ENCODE measurements around the gene LEUTX. TPM values are rescaled to one million over a fixed set of nuclear protein-coding genes. Genes with fewer than 3 reads are reported as not detected.
A peak's percentile ranks its signal among the peaks of the same experiment; 100 is the strongest.

LEUTX gene
- total RNA-seq, 1 donor from 2014 or later: not detected

GRCh38 chr19:39814595-39814994 is 35.9 kb downstream of the LEUTX start:
- intact Hi-C loops (cut with DNase I): loop anchor here (10.0 kb wide), 1 partner anchor 160 kb away; the partner anchor contains the start of gene PSMC4
- ATAC-seq (ENCODE audit: poor library complexity) (no peak), DNase-seq (no peak)

- DNase-seq (no peak), ATAC-seq (ENCODE audit: poor library complexity) (peak; percentile 86)
- intact Hi-C loops (cut with DNase I): loop anchor here (10.0 kb wide), 1 partner anchor 158 kb away; the partner anchor contains the start of gene PSMC4
Observed at GRCh38 chr19:39816287-39817048, 37.8 kb downstream of the LEUTX start.

GRCh38 chr19:39817888-39818561 is 39.4 kb downstream of the LEUTX start:
- no peak for DNase-seq
- intact Hi-C loops (cut with DNase I): loop anchor here (10.0 kb wide), 1 partner anchor 157 kb away; the partner anchor contains the start of gene PSMC4

GRCh38 chr19:39818626-39819097 is 40.0 kb downstream of the LEUTX start:
- intact Hi-C loops (cut with DNase I): loop anchor here (10.0 kb wide), 1 partner anchor 156 kb away; the partner anchor contains the start of gene PSMC4
- no peak for ATAC-seq (ENCODE audit: poor library complexity)

More at GRCh38 chr19:39817888-39818561, 39.4 kb downstream of the LEUTX start:
- no peak for ATAC-seq (ENCODE audit: poor library complexity)

GRCh38 chr19:39819786-39820185 is 41.1 kb downstream of the LEUTX start:
- ATAC-seq (ENCODE audit: poor library complexity) (no peak), DNase-seq (no peak)
- intact Hi-C loops (cut with DNase I): loop anchor here (10.0 kb wide), 1 partner anchor 155 kb away; the partner anchor contains the start of gene PSMC4

More at GRCh38 chr19:39818626-39819097, 40.0 kb downstream of the LEUTX start:
- no peak for DNase-seq

GRCh38 chr19:39820696-39821095 is 42.0 kb downstream of the LEUTX start:
- DNase-seq (no peak), ATAC-seq (ENCODE audit: poor library complexity) (no peak)
- intact Hi-C loops (cut with DNase I): no loop called here

GRCh38 chr19:39823686-39824085 is 45.0 kb downstream of the LEUTX start:
- no peak for DNase-seq
- intact Hi-C loops (cut with DNase I): no loop called here
- ATAC-seq (ENCODE audit: poor library complexity): peak; percentile 11

GRCh38 chr19:39824143-39825092 is 45.8 kb downstream of the LEUTX start:
- peak; percentile 90 for DNase-seq
- intact Hi-C loops (cut with DNase I): no loop called here
- peak; percentile 96 for ATAC-seq (ENCODE audit: poor library complexity)

- intact Hi-C loops (cut with DNase I): no loop called here
- DNase-seq: no peak
- ATAC-seq (ENCODE audit: poor library complexity): peak; percentile 1
Observed at GRCh38 chr19:39825093-39825463, 46.4 kb downstream of the LEUTX start.

- ATAC-seq (ENCODE audit: poor library complexity): no peak
- intact Hi-C loops (cut with DNase I): no loop called here
- DNase-seq: no peak
Observed at GRCh38 chr19:39825531-39826076, 47.0 kb downstream of the LEUTX start.

GRCh38 chr19:39826311-39826945 is 47.8 kb downstream of the LEUTX start:
- intact Hi-C loops (cut with DNase I): no loop called here
- ATAC-seq (ENCODE audit: poor library complexity): no peak
- DNase-seq: no peak

GRCh38 chr19:39827216-39827615 is 48.6 kb downstream of the LEUTX start:
- ATAC-seq (ENCODE audit: poor library complexity) (no peak), DNase-seq (no peak)
- intact Hi-C loops (cut with DNase I): no loop called here

GRCh38 chr19:39828015-39828653 is 49.5 kb downstream of the LEUTX start:
- no peak for ATAC-seq (ENCODE audit: poor library complexity)
- DNase-seq: no peak
- intact Hi-C loops (cut with DNase I): no loop called here

- no peak for ATAC-seq (ENCODE audit: poor library complexity)
- DNase-seq: no peak
- intact Hi-C loops (cut with DNase I): no loop called here
Observed at GRCh38 chr19:39828654-39829032, 50.0 kb downstream of the LEUTX start.

- ATAC-seq (ENCODE audit: poor library complexity): no peak
- no peak for DNase-seq
- intact Hi-C loops (cut with DNase I): no loop called here
Observed at GRCh38 chr19:39829702-39830275, 51.1 kb downstream of the LEUTX start.

GRCh38 chr19:39830406-39830805 is 51.8 kb downstream of the LEUTX start:
- DNase-seq (no peak), ATAC-seq (ENCODE audit: poor library complexity) (no peak)
- intact Hi-C loops (cut with DNase I): no loop called here

- intact Hi-C loops (cut with DNase I): no loop called here
- ATAC-seq (ENCODE audit: poor library complexity): no peak
- no peak for DNase-seq
Observed at GRCh38 chr19:39830847-39831246, 52.2 kb downstream of the LEUTX start.

All from Right ventricle myocardium superior (tissue), 1 donor.